Measurements from ENCODE around the gene ARHGAP25.

ARHGAP25 gene

GRCh38 chr2:68768461-68768860 lies 33.9 kb downstream of the ARHGAP25 start:
- FAIRE-seq = no peak

- FAIRE-seq = no peak
Measured at GRCh38 chr2:68768951-68769350, 34.3 kb downstream of the ARHGAP25 start.

- no peak for FAIRE-seq
Measured at GRCh38 chr2:68769586-68770270, 35.1 kb downstream of the ARHGAP25 start.

GRCh38 chr2:68770271-68771111 lies 35.9 kb downstream of the ARHGAP25 start:
- FAIRE-seq = no peak

GRCh38 chr2:68771211-68771751 lies 36.7 kb downstream of the ARHGAP25 start:
- no peak for FAIRE-seq

GRCh38 chr2:68772109-68772508 lies 37.5 kb downstream of the ARHGAP25 start:
- FAIRE-seq = no peak

- FAIRE-seq = no peak
Measured at GRCh38 chr2:68774569-68775271, 40.1 kb downstream of the ARHGAP25 start.

GRCh38 chr2:68775272-68775842 lies 40.7 kb downstream of the ARHGAP25 start:
- FAIRE-seq = no peak

- no peak for FAIRE-seq
Measured at GRCh38 chr2:68776124-68776523, 41.5 kb downstream of the ARHGAP25 start.

- no peak for FAIRE-seq
Measured at GRCh38 chr2:68779595-68779994, 45.0 kb downstream of the ARHGAP25 start.

- FAIRE-seq = no peak
Measured at GRCh38 chr2:68784188-68784587, 49.6 kb downstream of the ARHGAP25 start.

GRCh38 chr2:68784915-68785314 lies 50.3 kb downstream of the ARHGAP25 start:
- FAIRE-seq = no peak

GRCh38 chr2:68787356-68787755 lies 52.7 kb downstream of the ARHGAP25 start:
- no peak for FAIRE-seq

GRCh38 chr2:68789603-68790002 lies 55.0 kb downstream of the ARHGAP25 start:
- no peak for FAIRE-seq

- FAIRE-seq = no peak
Measured at GRCh38 chr2:68790600-68790999, 56.0 kb downstream of the ARHGAP25 start.

- FAIRE-seq = no peak
Measured at GRCh38 chr2:68791914-68792313, 57.3 kb downstream of the ARHGAP25 start.

GRCh38 chr2:68792751-68793150 lies 58.1 kb downstream of the ARHGAP25 start:
- FAIRE-seq = no peak

GRCh38 chr2:68796295-68796905 lies 61.8 kb downstream of the ARHGAP25 start:
- no peak for FAIRE-seq

- FAIRE-seq = no peak
Measured at GRCh38 chr2:68798569-68798968, 64.0 kb downstream of the ARHGAP25 start.

GRCh38 chr2:68799140-68800026 lies 64.8 kb downstream of the ARHGAP25 start:
- FAIRE-seq = no peak

- no peak for FAIRE-seq
Measured at GRCh38 chr2:68800027-68800401, 65.4 kb downstream of the ARHGAP25 start.

GRCh38 chr2:68800517-68800916 lies 65.9 kb downstream of the ARHGAP25 start:
- FAIRE-seq = no peak

Data from TTC549 (cell line).